ENCODE measurements around the gene SCARB1. TPM values are rescaled to one million over a fixed set of nuclear protein-coding genes. Genes with fewer than 3 reads are reported as not detected.

The SCARB1 gene
- total RNA-seq, 4 donors from 2014 or later = 24.2 to 79.4 (median 59.4) TPM

GRCh38 chr12:124754491-124754890 lies 109.2 kb downstream of the SCARB1 start:
- no peak for TF ChIP-seq CTCF (IDR thresholded peaks at IDR 0.05)
- ATAC-seq (ENCODE audit: low FRiP score) = no peak
- no peak for DNase-seq (ENCODE audit: low spot score)

GRCh38 chr12:124753993-124754392 lies 109.7 kb downstream of the SCARB1 start:
- no peak for DNase-seq (ENCODE audit: low spot score)
- ATAC-seq (ENCODE audit: low FRiP score) = no peak
- TF ChIP-seq CTCF (IDR thresholded peaks at IDR 0.05) = no peak

- ATAC-seq (ENCODE audit: low FRiP score) (no peak), DNase-seq (ENCODE audit: low spot score) (no peak)
Observed at GRCh38 chr12:124753228-124753591, 110.5 kb downstream of the SCARB1 start.

GRCh38 chr12:124752437-124753227 lies 111.0 kb downstream of the SCARB1 start:
- DNase-seq (ENCODE audit: low spot score) (no peak), ATAC-seq (ENCODE audit: low FRiP score) (no peak)
- no peak for TF ChIP-seq CTCF (IDR thresholded peaks at IDR 0.05)

More at GRCh38 chr12:124753228-124753591, 110.5 kb downstream of the SCARB1 start:
- TF ChIP-seq CTCF (IDR thresholded peaks at IDR 0.05) = no peak

GRCh38 chr12:124751654-124752355 lies 111.9 kb downstream of the SCARB1 start:
- ATAC-seq (ENCODE audit: low FRiP score) (no peak), DNase-seq (ENCODE audit: low spot score) (no peak)
- no peak for TF ChIP-seq CTCF (IDR thresholded peaks at IDR 0.05)

- TF ChIP-seq CTCF (IDR thresholded peaks at IDR 0.05) = no peak
- ATAC-seq (ENCODE audit: low FRiP score) (no peak), DNase-seq (ENCODE audit: low spot score) (no peak)
Observed at GRCh38 chr12:124750787-124751471, 112.7 kb downstream of the SCARB1 start.
